ENCODE results near the gene ZPBP.

GRCh38 chr7:49986191-49986590 lies 106.9 kb downstream of the ZPBP start:
- no peak for TF ChIP-seq POLR2A (IDR thresholded peaks at IDR 0.05)
- TF ChIP-seq, protein P1, sequence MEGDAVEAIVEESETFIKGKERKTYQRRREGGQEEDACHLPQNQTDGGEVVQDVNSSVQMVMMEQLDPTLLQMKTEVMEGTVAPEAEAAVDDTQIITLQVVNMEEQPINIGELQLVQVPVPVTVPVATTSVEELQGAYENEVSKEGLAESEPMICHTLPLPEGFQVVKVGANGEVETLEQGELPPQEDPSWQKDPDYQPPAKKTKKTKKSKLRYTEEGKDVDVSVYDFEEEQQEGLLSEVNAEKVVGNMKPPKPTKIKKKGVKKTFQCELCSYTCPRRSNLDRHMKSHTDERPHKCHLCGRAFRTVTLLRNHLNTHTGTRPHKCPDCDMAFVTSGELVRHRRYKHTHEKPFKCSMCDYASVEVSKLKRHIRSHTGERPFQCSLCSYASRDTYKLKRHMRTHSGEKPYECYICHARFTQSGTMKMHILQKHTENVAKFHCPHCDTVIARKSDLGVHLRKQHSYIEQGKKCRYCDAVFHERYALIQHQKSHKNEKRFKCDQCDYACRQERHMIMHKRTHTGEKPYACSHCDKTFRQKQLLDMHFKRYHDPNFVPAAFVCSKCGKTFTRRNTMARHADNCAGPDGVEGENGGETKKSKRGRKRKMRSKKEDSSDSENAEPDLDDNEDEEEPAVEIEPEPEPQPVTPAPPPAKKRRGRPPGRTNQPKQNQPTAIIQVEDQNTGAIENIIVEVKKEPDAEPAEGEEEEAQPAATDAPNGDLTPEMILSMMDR (IDR thresholded peaks at IDR 0.05) = no peak
